ENCODE results near the gene ZNF441.

DNA sequence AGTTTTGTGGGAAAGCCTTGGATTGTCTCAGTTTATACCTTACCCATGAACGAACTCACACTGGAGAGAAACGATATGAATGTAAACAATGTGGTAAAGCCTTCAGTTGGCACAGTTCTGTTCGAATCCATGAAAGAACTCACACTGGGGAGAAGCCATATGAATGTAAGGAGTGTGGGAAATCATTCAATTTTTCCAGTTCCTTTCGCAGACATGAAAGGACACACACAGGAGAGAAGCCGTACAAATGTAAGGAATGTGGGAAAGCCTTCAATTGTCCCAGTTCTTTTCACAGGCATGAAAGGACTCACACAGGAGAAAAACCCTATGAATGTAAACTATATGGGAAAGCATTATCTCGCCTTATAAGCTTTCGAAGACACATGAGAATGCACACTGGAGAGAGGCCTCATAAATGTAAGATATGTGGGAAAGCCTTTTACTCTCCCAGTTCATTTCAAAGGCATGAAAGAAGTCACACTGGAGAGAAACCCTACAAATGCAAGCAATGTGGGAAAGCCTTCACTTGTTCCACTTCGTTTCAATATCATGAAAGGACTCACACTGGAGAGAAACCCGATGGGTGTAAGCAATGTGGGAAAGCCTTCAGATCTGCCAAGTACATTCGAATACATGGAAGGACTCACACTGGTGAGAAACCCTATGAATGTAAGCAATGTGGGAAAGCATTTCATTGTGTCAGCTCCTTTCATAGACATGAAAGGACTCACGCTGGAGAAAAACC lies 39.7 kb downstream of the ZNF441 start:
- TF ChIP-seq, protein P1, sequence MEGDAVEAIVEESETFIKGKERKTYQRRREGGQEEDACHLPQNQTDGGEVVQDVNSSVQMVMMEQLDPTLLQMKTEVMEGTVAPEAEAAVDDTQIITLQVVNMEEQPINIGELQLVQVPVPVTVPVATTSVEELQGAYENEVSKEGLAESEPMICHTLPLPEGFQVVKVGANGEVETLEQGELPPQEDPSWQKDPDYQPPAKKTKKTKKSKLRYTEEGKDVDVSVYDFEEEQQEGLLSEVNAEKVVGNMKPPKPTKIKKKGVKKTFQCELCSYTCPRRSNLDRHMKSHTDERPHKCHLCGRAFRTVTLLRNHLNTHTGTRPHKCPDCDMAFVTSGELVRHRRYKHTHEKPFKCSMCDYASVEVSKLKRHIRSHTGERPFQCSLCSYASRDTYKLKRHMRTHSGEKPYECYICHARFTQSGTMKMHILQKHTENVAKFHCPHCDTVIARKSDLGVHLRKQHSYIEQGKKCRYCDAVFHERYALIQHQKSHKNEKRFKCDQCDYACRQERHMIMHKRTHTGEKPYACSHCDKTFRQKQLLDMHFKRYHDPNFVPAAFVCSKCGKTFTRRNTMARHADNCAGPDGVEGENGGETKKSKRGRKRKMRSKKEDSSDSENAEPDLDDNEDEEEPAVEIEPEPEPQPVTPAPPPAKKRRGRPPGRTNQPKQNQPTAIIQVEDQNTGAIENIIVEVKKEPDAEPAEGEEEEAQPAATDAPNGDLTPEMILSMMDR (IDR thresholded peaks at IDR 0.05 in 8 of 11, conservative IDR thresholded peaks at IDR 0.05 in 3 of 11) = no peak
- TF ChIP-seq POLR2A (IDR thresholded peaks at IDR 0.05) = no peak
